Measurements from ENCODE around the gene CDK17.

DNA sequence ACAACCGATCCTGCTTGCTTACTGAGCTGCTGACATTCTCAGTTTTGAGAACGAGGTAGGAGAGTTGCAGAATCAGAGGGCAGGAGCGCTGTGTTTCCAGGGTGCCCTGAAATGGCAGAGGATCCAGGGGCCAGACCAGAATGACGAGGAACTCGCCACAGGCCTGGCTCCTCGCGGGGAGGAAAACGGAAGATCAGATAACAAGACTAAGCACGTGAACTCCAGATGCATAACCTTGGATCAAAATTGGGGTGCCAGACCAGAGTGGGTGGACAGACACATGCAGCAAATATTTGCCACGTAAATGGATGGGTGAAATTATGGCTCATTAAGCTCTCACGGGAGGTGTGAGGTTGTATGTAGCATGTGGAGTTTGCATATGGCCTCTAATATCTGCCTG lies 159.6 kb downstream of the CDK17 start:
- TF ChIP-seq, protein P1, sequence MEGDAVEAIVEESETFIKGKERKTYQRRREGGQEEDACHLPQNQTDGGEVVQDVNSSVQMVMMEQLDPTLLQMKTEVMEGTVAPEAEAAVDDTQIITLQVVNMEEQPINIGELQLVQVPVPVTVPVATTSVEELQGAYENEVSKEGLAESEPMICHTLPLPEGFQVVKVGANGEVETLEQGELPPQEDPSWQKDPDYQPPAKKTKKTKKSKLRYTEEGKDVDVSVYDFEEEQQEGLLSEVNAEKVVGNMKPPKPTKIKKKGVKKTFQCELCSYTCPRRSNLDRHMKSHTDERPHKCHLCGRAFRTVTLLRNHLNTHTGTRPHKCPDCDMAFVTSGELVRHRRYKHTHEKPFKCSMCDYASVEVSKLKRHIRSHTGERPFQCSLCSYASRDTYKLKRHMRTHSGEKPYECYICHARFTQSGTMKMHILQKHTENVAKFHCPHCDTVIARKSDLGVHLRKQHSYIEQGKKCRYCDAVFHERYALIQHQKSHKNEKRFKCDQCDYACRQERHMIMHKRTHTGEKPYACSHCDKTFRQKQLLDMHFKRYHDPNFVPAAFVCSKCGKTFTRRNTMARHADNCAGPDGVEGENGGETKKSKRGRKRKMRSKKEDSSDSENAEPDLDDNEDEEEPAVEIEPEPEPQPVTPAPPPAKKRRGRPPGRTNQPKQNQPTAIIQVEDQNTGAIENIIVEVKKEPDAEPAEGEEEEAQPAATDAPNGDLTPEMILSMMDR (IDR thresholded peaks at IDR 0.05; ENCODE audit: insufficient read depth, low read length, poor library complexity, severe bottlenecking) = no peak
- TF ChIP-seq EZH2phosphoT487 (conservative IDR thresholded peaks at IDR 0.05; ENCODE audit: low read length) = no peak
